Measurements from ENCODE around the gene FAHD1. TPM values are rescaled to one million over a fixed set of nuclear protein-coding genes. Genes with fewer than 3 reads are reported as not detected.

Gene FAHD1
- polyA plus RNA-seq, 3 donors, result 7.5 to 24.9 (median 17.3) TPM

DNA sequence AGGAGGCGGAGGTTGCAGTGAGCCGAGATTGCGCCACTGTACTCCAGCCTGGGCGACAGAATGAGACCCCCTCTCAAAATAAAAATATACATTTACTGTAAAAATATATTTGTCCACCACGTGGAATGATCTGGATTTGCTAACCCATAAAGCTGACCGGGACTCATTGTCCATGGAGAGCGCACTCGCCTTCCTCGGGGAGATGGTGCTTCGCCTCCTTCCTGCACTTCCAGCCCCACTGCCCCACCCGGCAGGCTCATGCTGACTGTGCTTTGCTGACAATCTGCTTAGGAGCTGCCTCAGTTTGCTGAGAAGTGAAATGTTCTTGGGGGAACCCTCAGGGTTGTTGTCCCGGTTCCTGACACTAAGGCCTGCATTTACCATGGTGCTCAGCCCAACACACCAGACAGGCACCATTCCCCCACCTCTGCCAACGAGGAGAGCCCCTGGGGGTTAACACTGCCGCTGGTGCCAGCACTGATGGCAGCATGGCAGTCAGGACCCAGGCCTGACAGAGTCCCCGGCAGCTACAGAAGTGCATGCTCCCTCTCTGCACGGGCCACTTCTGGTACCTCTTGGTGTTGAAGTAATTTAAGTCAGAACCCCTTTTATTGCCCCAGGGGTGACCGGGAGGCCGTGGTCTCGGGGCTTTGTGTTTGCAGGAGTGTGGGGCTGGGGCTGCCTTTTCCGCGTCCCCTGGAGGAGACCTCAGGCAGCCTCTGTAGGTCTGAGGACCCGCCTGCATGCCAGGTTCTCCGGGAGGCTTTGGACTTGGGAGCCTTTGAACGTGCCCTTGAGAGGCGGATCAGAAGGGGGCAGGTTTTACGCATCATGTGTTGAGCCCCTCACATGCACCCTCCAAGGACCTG is 41.8 kb upstream of the FAHD1 start:
- peaks cover 25% of the 10 kb centered on the region for H3K4me1 Mint-ChIP-seq

DNA sequence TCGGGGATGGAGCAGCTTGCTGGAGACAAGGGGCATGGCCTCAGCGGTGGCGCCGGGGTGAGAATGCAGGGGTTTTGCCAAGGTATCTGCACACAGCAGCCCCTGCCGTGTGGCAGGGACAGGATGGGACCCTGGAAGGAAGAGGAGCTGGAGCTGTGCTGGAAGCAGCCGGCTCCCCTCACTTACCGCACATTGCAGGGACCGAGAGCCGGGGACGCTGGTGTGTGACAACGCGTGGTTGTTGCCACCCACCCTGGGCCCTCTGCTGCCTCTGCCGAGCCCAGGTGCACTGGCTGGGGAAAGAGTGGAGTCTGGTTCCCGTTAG is 41.2 kb upstream of the FAHD1 start:
- H3K36me3 ChIP-seq (replicated peaks in 1 of 2; ENCODE audit: control insufficient read depth in 1 of 2, insufficient read depth in 2 of 2, low read length in 2 of 2), result peaks cover 40 to 43% of the 10 kb centered on the region in 2 donors
- H2AFZ ChIP-seq (ENCODE audit: insufficient read depth, low read depth, low read length, poor library complexity, severe bottlenecking), result no peak overlapping the region
- peaks cover 23 to 28% of the 10 kb centered on the region in 2 donors for H3K4me1 ChIP-seq (ENCODE audit: control insufficient read depth in 1 of 2, insufficient read depth in 2 of 2, low read length in 2 of 2)
- Mint-ChIP-seq H3K9me3 (no peaks in the 10 kb centered on the region), H3K27me3 (ENCODE audit: low read depth in 3 of 3) (no peaks in the 10 kb centered on the region), H3K27ac (no peak overlapping the region), H3K4me1 (peaks cover 23% of the 10 kb centered on the region), H3K4me3 (no peak overlapping the region), H3K36me3 (peaks cover 18 to 52% of the 10 kb centered on the region in 2 donors)
- H3K4me2 ChIP-seq (replicated peaks; ENCODE audit: extremely low read depth, low read length, poor library complexity, severe bottlenecking), result no peak overlapping the region
- H3K9ac ChIP-seq (ENCODE audit: insufficient read depth, low read length, poor library complexity, severe bottlenecking), result no peak overlapping the region
- H3K9me3 ChIP-seq (replicated peaks in 1 of 2; ENCODE audit: control insufficient read depth in 1 of 2, insufficient read depth in 1 of 2, low read length in 2 of 2), result no peaks in the 10 kb centered on the region
- 99% methylated on average over 14 of the region's 14 CpGs for WGBS (ENCODE audit: insufficient coverage)
- TF ChIP-seq, protein P1, sequence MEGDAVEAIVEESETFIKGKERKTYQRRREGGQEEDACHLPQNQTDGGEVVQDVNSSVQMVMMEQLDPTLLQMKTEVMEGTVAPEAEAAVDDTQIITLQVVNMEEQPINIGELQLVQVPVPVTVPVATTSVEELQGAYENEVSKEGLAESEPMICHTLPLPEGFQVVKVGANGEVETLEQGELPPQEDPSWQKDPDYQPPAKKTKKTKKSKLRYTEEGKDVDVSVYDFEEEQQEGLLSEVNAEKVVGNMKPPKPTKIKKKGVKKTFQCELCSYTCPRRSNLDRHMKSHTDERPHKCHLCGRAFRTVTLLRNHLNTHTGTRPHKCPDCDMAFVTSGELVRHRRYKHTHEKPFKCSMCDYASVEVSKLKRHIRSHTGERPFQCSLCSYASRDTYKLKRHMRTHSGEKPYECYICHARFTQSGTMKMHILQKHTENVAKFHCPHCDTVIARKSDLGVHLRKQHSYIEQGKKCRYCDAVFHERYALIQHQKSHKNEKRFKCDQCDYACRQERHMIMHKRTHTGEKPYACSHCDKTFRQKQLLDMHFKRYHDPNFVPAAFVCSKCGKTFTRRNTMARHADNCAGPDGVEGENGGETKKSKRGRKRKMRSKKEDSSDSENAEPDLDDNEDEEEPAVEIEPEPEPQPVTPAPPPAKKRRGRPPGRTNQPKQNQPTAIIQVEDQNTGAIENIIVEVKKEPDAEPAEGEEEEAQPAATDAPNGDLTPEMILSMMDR (IDR thresholded peaks at IDR 0.05), result no peak
- no peak overlapping the region for H3K27ac ChIP-seq (ENCODE audit: low read depth in 1 of 2, low read length in 2 of 2)
- H4K20me1 ChIP-seq (ENCODE audit: insufficient read depth, low read length), result peaks cover 46% of the 10 kb centered on the region
- H3K79me2 ChIP-seq (ENCODE audit: insufficient read depth, low read length), result peaks cover 49% of the 10 kb centered on the region
- no peak overlapping the region for H3K4me3 ChIP-seq (replicated peaks in 1 of 3; ENCODE audit: low read depth in 2 of 3, low read length in 3 of 3)
- intact Hi-C loops (cut with micrococcal nuclease), result loop anchor here in 1 of 2 donors (10.0 kb wide), 2 partner anchors 81 to 361 kb away; partner anchors contain the start of genes MAPK8IP3 and UQCC4
- H3K27me3 ChIP-seq (ENCODE audit: control insufficient read depth in 2 of 2, insufficient read depth in 2 of 2, low read length in 2 of 2), result no peaks in the 10 kb centered on the region
- no peak for DNase-seq

More for the DNA sequence above, 41.8 kb upstream of the FAHD1 start:
- DNase-seq, result no peak
- Histone ChIP-seq H3K79me2 (ENCODE audit: insufficient read depth, low read length) (peaks cover 55% of the 10 kb centered on the region), H3K9ac (ENCODE audit: insufficient read depth, low read length, poor library complexity, severe bottlenecking) (no peak overlapping the region), H3K9me3 (replicated peaks in 1 of 2; ENCODE audit: control insufficient read depth in 1 of 2, insufficient read depth in 1 of 2, low read length in 2 of 2) (no peaks in the 10 kb centered on the region), H3K4me1 (ENCODE audit: control insufficient read depth in 1 of 2, insufficient read depth in 2 of 2, low read length in 2 of 2) (peaks cover 25 to 33% of the 10 kb centered on the region in 2 donors), H2AFZ (ENCODE audit: insufficient read depth, low read depth, low read length, poor library complexity, severe bottlenecking) (no peak overlapping the region), H3K27ac (ENCODE audit: low read depth in 1 of 2, low read length in 2 of 2) (no peak overlapping the region), H4K20me1 (ENCODE audit: insufficient read depth, low read length) (peaks cover 52% of the 10 kb centered on the region), H3K27me3 (ENCODE audit: control insufficient read depth in 2 of 2, insufficient read depth in 2 of 2, low read length in 2 of 2) (no peaks in the 10 kb centered on the region), H3K36me3 (replicated peaks in 1 of 2; ENCODE audit: control insufficient read depth in 1 of 2, insufficient read depth in 2 of 2, low read length in 2 of 2) (peaks cover 37% of the 10 kb centered on the region in 2 donors), H3K4me2 (replicated peaks; ENCODE audit: extremely low read depth, low read length, poor library complexity, severe bottlenecking) (no peak overlapping the region), H3K4me3 (replicated peaks in 1 of 3; ENCODE audit: low read depth in 2 of 3, low read length in 3 of 3) (no peak overlapping the region)
- peak overlapping the region in 2 of 7 donors; percentile 50 to 68 for H3K27ac Mint-ChIP-seq
- peaks cover 16 to 53% of the 10 kb centered on the region in 2 donors for H3K36me3 Mint-ChIP-seq
- TF ChIP-seq, protein P1 (IDR thresholded peaks at IDR 0.05), result no peak
- 97% methylated on average over 20 of the region's 26 CpGs for WGBS (ENCODE audit: insufficient coverage)
- H3K27me3 Mint-ChIP-seq (ENCODE audit: low read depth in 3 of 3), result no peaks in the 10 kb centered on the region
- intact Hi-C loops (cut with micrococcal nuclease), result loop anchor here (5.0 to 10.0 kb wide), 4 partner anchors 42 to 360 kb away; partner anchors contain the start of genes FAHD1 (in 1 of the 2), HAGH (in 1 of the 2), MAPK8IP3 (in 1 of the 2) and NTHL1 (in 1 of the 2)
- no peaks in the 10 kb centered on the region for H3K9me3 Mint-ChIP-seq
- no peak overlapping the region for H3K4me3 Mint-ChIP-seq

Data from CD14-positive monocyte (primary cell).